ENCODE measurements around the gene ARID5B.

The ARID5B gene

GRCh38 chr10:62093863-62094291 lies 192.4 kb downstream of the ARID5B start:
- TF ChIP-seq CTCF (conservative IDR thresholded peaks at IDR 0.05) = no peak
- no peak overlapping the region for H3K27ac ChIP-seq

- no peak for TF ChIP-seq CTCF (conservative IDR thresholded peaks at IDR 0.05)
- no peak overlapping the region; the same call in 1 of the 2 replicates for H3K27ac ChIP-seq
These were observed 194.0 kb downstream of the ARID5B start for GRCh38 chr10:62095181-62096122.

- no peak for TF ChIP-seq CTCF (conservative IDR thresholded peaks at IDR 0.05)
- no peak overlapping the region for H3K27ac ChIP-seq
These were observed 194.9 kb downstream of the ARID5B start for GRCh38 chr10:62096256-62096933.

- no peak for TF ChIP-seq CTCF (conservative IDR thresholded peaks at IDR 0.05)
- H3K27ac ChIP-seq = no peak overlapping the region
These were observed 197.0 kb downstream of the ARID5B start for GRCh38 chr10:62098278-62099121.

- no peak overlapping the region for H3K27ac ChIP-seq
- TF ChIP-seq CTCF (conservative IDR thresholded peaks at IDR 0.05) = no peak
These were observed 197.8 kb downstream of the ARID5B start for GRCh38 chr10:62099299-62099698.

GRCh38 chr10:62103857-62104256 lies 202.4 kb downstream of the ARID5B start:
- no peak overlapping the region for H3K27ac ChIP-seq
- no peak for TF ChIP-seq CTCF (conservative IDR thresholded peaks at IDR 0.05)

Measured in VCaP (cell line).